ENCODE measurements around the gene GALNT11.
A peak's percentile ranks its signal among the peaks of the same experiment; 100 is the strongest.

GALNT11 gene

GRCh38 chr7:152103691-152104090 is 78.2 kb downstream of the GALNT11 start:
- in situ Hi-C loops (cut with MboI; ENCODE audit: low pct_unique_long_range_greater_than_20kb, low sequenced_read_pairs), result no loop called here
- no peak for DNase-seq

- no peak for DNase-seq
- in situ Hi-C loops (cut with MboI; ENCODE audit: low pct_unique_long_range_greater_than_20kb, low sequenced_read_pairs), result no loop called here
These were observed 79.7 kb downstream of the GALNT11 start for GRCh38 chr7:152105205-152105604.

GRCh38 chr7:152106990-152107389 is 81.5 kb downstream of the GALNT11 start:
- no peak for DNase-seq
- in situ Hi-C loops (cut with MboI; ENCODE audit: low pct_unique_long_range_greater_than_20kb, low sequenced_read_pairs), result no loop called here

GRCh38 chr7:152107945-152108344 is 82.5 kb downstream of the GALNT11 start:
- in situ Hi-C loops (cut with MboI; ENCODE audit: low pct_unique_long_range_greater_than_20kb, low sequenced_read_pairs), result no loop called here

GRCh38 chr7:152108359-152108758 is 82.9 kb downstream of the GALNT11 start:
- in situ Hi-C loops (cut with MboI; ENCODE audit: low pct_unique_long_range_greater_than_20kb, low sequenced_read_pairs), result no loop called here
- DNase-seq, result peak; percentile 9

More at GRCh38 chr7:152107945-152108344, 82.5 kb downstream of the GALNT11 start:
- no peak for DNase-seq

- in situ Hi-C loops (cut with MboI; ENCODE audit: low pct_unique_long_range_greater_than_20kb, low sequenced_read_pairs), result no loop called here
- no peak for DNase-seq
These were observed 87.4 kb downstream of the GALNT11 start for GRCh38 chr7:152112829-152113228.

- in situ Hi-C loops (cut with MboI; ENCODE audit: low pct_unique_long_range_greater_than_20kb, low sequenced_read_pairs), result no loop called here
- DNase-seq, result no peak
These were observed 89.7 kb downstream of the GALNT11 start for GRCh38 chr7:152115021-152115718.

GRCh38 chr7:152117356-152117755 is 91.9 kb downstream of the GALNT11 start:
- in situ Hi-C loops (cut with MboI; ENCODE audit: low pct_unique_long_range_greater_than_20kb, low sequenced_read_pairs), result no loop called here

GRCh38 chr7:152120210-152120609 is 94.7 kb downstream of the GALNT11 start:
- no peak for DNase-seq
- in situ Hi-C loops (cut with MboI; ENCODE audit: low pct_unique_long_range_greater_than_20kb, low sequenced_read_pairs), result no loop called here

More at GRCh38 chr7:152117356-152117755, 91.9 kb downstream of the GALNT11 start:
- DNase-seq, result no peak

GRCh38 chr7:152120776-152121175 is 95.3 kb downstream of the GALNT11 start:
- DNase-seq, result no peak
- in situ Hi-C loops (cut with MboI; ENCODE audit: low pct_unique_long_range_greater_than_20kb, low sequenced_read_pairs), result no loop called here

GRCh38 chr7:152121432-152121831 is 96.0 kb downstream of the GALNT11 start:
- in situ Hi-C loops (cut with MboI; ENCODE audit: low pct_unique_long_range_greater_than_20kb, low sequenced_read_pairs), result no loop called here
- DNase-seq, result no peak

GRCh38 chr7:152122540-152122939 is 97.1 kb downstream of the GALNT11 start:
- in situ Hi-C loops (cut with MboI; ENCODE audit: low pct_unique_long_range_greater_than_20kb, low sequenced_read_pairs), result no loop called here
- no peak for DNase-seq

GRCh38 chr7:152126741-152127140 is 101.3 kb downstream of the GALNT11 start:
- no peak for DNase-seq
- in situ Hi-C loops (cut with MboI; ENCODE audit: low pct_unique_long_range_greater_than_20kb, low sequenced_read_pairs), result no loop called here

GRCh38 chr7:152127229-152127628 is 101.8 kb downstream of the GALNT11 start:
- in situ Hi-C loops (cut with MboI; ENCODE audit: low pct_unique_long_range_greater_than_20kb, low sequenced_read_pairs), result no loop called here
- DNase-seq, result no peak

GRCh38 chr7:152128252-152128651 is 102.8 kb downstream of the GALNT11 start:
- in situ Hi-C loops (cut with MboI; ENCODE audit: low pct_unique_long_range_greater_than_20kb, low sequenced_read_pairs), result no loop called here

GRCh38 chr7:152128741-152129461 is 103.4 kb downstream of the GALNT11 start:
- DNase-seq, result no peak
- in situ Hi-C loops (cut with MboI; ENCODE audit: low pct_unique_long_range_greater_than_20kb, low sequenced_read_pairs), result no loop called here

More at GRCh38 chr7:152128252-152128651, 102.8 kb downstream of the GALNT11 start:
- no peak for DNase-seq

GRCh38 chr7:152129682-152130081 is 104.2 kb downstream of the GALNT11 start:
- DNase-seq, result no peak
- in situ Hi-C loops (cut with MboI; ENCODE audit: low pct_unique_long_range_greater_than_20kb, low sequenced_read_pairs), result no loop called here

GRCh38 chr7:152130658-152131590 is 105.5 kb downstream of the GALNT11 start:
- in situ Hi-C loops (cut with MboI; ENCODE audit: low pct_unique_long_range_greater_than_20kb, low sequenced_read_pairs), result no loop called here

GRCh38 chr7:152131981-152132494 is 106.6 kb downstream of the GALNT11 start:
- in situ Hi-C loops (cut with MboI; ENCODE audit: low pct_unique_long_range_greater_than_20kb, low sequenced_read_pairs), result no loop called here
- no peak for DNase-seq

More at GRCh38 chr7:152130658-152131590, 105.5 kb downstream of the GALNT11 start:
- DNase-seq, result no peak
